ENCODE results near the gene SLC36A3. TPM values are rescaled to one million over a fixed set of nuclear protein-coding genes. Genes with fewer than 3 reads are reported as not detected.

The SLC36A3 gene
- total and polyA plus RNA-seq, 7 donors = not detected

- no peak for TF ChIP-seq CTCF (IDR thresholded peaks at IDR 0.05)
- no peak for DNase-seq
- no peak overlapping the region for H3K4me3 ChIP-seq
- peaks cover 0 to 12% (median 11%) of the 10 kb centered on the region in 4 donors for H3K4me1 ChIP-seq
- 70 to 74% methylated on average over 2 of the region's 2 CpGs for WGBS, 2 donors
- H3K36me3 ChIP-seq = no peaks in the 10 kb centered on the region
- no peak overlapping the region for H3K27ac ChIP-seq
- intact Hi-C loops (cut with DNase I) = loop anchor here (10.0 kb wide), 1 partner anchor 193 kb away; no protein-coding TSS in a partner anchor
- H3K27me3 ChIP-seq = no peaks in the 10 kb centered on the region
- no peaks in the 10 kb centered on the region for H3K9me3 ChIP-seq
Measured at GRCh38 chr5:151317871-151318270, 14.3 kb upstream of the SLC36A3 start.

GRCh38 chr5:151315998-151316597 is 12.5 kb upstream of the SLC36A3 start:
- intact Hi-C loops (cut with DNase I) = loop anchor here (10.0 kb wide), 1 partner anchor 191 kb away; no protein-coding TSS in a partner anchor
- H3K4me3 ChIP-seq = no peak overlapping the region
- peaks cover 0 to 2% (median 0%) of the 10 kb centered on the region in 4 donors for H3K9me3 ChIP-seq
- peak; percentile 80 for DNase-seq
- TF ChIP-seq EP300 (IDR thresholded peaks at IDR 0.05) (no peak), CTCF (IDR thresholded peaks at IDR 0.05) (peak; percentile 31 to 83 (median 68))
- WGBS, 2 donors = 42 to 56% methylated on average over 8 of the region's 8 CpGs
- H3K36me3 ChIP-seq = no peaks in the 10 kb centered on the region
- peaks cover 0 to 12% (median 11%) of the 10 kb centered on the region in 4 donors for H3K4me1 ChIP-seq
- H3K27me3 ChIP-seq = no peaks in the 10 kb centered on the region
- no peak overlapping the region for H3K27ac ChIP-seq

GRCh38 chr5:151313357-151313756 is 9.8 kb upstream of the SLC36A3 start:
- Histone ChIP-seq H3K27me3 (no peaks in the 10 kb centered on the region), H3K27ac (no peak overlapping the region), H3K4me3 (no peak overlapping the region), H3K36me3 (no peaks in the 10 kb centered on the region), H3K9me3 (peaks cover 0 to 2% (median 0%) of the 10 kb centered on the region in 4 donors), H3K4me1 (no peaks in the 10 kb centered on the region)
- WGBS, 2 donors = 9 to 42% methylated on average over 2 of the region's 2 CpGs
- intact Hi-C loops (cut with DNase I) = loop anchor here (10.0 kb wide), 1 partner anchor 189 kb away; no protein-coding TSS in a partner anchor
- TF ChIP-seq POLR2A (IDR thresholded peaks at IDR 0.05) (no peak), EP300 (IDR thresholded peaks at IDR 0.05) (no peak), CTCF (IDR thresholded peaks at IDR 0.05) (no peak), POLR2AphosphoS5 (IDR thresholded peaks at IDR 0.05) (no peak)
- DNase-seq = no peak

GRCh38 chr5:151312756-151313324 is 9.3 kb upstream of the SLC36A3 start:
- TF ChIP-seq POLR2AphosphoS5 (IDR thresholded peaks at IDR 0.05) = no peak
- TF ChIP-seq CTCF (IDR thresholded peaks at IDR 0.05) = no peak
- TF ChIP-seq EP300 (IDR thresholded peaks at IDR 0.05) = no peak
- TF ChIP-seq POLR2A (IDR thresholded peaks at IDR 0.05) = no peak
- H3K36me3 ChIP-seq = no peaks in the 10 kb centered on the region
- no peaks in the 10 kb centered on the region for H3K4me1 ChIP-seq
- no peak overlapping the region for H3K27ac ChIP-seq
- no peaks in the 10 kb centered on the region for H3K27me3 ChIP-seq
- no peak for DNase-seq
- peaks cover 0 to 2% (median 0%) of the 10 kb centered on the region in 4 donors for H3K9me3 ChIP-seq
- no peak overlapping the region for H3K4me3 ChIP-seq
- intact Hi-C loops (cut with DNase I) = loop anchor here (10.0 kb wide), 1 partner anchor 188 kb away; no protein-coding TSS in a partner anchor
- WGBS, 2 donors = 69 to 75% methylated on average over 5 of the region's 5 CpGs
